ENCODE data around the gene AUTS2.
"Not testable (repeated sequence)": the region's sequence is repeated elsewhere in the genome, so short reads cannot be mapped to it uniquely, and the experiment has no call there.

AUTS2 gene

DNA sequence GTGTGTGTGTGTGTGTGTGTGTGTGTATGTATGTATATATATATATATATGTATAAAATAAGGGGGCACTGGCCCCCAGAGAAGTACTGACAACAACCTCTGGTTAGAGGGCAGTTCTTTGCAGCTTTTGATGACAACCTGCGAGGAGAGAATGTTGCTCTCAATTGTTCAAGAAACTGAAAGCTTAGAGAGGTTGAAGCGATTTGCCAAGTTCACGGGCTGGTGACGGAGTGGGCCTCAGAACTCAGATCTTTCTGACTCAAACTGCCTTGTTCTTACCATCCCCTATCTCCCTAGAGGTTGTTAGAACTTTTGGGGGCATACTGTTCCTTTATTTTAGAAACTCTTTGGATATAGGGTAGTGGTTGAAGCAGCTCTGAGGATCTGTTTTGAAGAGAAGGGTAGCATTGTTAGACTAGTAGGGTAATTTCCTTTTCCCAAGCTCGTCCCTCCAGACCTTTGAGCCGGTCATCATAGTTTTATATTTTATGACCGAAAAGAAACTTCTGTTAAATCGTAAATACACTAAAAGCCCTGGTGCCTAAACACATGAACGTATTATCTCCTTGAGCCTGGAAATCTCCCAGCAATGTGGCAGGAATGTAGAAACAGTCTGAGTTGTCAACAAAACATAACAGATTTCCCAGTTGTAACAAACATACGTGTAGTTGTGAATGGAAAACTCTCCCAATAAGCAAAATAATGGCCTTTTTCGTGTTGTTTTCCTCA, 992.0 kb downstream of the AUTS2 start:
- no peak overlapping the region for H3K4me3 ChIP-seq (ENCODE audit: low read depth, low read length)
- TF ChIP-seq, protein P1, sequence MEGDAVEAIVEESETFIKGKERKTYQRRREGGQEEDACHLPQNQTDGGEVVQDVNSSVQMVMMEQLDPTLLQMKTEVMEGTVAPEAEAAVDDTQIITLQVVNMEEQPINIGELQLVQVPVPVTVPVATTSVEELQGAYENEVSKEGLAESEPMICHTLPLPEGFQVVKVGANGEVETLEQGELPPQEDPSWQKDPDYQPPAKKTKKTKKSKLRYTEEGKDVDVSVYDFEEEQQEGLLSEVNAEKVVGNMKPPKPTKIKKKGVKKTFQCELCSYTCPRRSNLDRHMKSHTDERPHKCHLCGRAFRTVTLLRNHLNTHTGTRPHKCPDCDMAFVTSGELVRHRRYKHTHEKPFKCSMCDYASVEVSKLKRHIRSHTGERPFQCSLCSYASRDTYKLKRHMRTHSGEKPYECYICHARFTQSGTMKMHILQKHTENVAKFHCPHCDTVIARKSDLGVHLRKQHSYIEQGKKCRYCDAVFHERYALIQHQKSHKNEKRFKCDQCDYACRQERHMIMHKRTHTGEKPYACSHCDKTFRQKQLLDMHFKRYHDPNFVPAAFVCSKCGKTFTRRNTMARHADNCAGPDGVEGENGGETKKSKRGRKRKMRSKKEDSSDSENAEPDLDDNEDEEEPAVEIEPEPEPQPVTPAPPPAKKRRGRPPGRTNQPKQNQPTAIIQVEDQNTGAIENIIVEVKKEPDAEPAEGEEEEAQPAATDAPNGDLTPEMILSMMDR (IDR thresholded peaks at IDR 0.05; ENCODE audit: low read depth, low read length) = no peak

DNA sequence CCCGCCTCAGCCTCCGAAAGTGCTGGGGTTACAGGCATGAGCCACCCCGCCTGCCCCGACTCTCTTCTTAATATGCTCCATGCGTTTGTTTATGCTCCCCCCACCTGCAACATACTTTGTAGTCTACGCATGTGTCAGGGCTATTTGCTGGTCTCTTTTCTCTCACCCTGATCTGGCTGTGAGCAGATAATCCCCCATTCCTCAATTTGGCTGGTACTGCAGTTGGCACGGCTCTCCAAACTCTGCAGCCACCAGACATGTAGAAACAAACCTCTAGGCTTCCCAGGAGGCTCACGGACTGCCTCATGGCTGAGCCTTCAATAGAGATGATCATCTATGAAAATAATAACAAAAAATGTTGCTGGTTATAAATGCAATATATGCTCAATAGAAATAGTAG, 993.4 kb downstream of the AUTS2 start:
- H3K4me3 ChIP-seq (ENCODE audit: low read depth, low read length) = no peak overlapping the region
- TF ChIP-seq, protein P1 (IDR thresholded peaks at IDR 0.05; ENCODE audit: low read depth, low read length) = no peak

- TF ChIP-seq, protein P1 (IDR thresholded peaks at IDR 0.05; ENCODE audit: low read depth, low read length) = no peak
These were observed 993.9 kb downstream of the AUTS2 start for GRCh38 chr7:70592171-70592570.

DNA sequence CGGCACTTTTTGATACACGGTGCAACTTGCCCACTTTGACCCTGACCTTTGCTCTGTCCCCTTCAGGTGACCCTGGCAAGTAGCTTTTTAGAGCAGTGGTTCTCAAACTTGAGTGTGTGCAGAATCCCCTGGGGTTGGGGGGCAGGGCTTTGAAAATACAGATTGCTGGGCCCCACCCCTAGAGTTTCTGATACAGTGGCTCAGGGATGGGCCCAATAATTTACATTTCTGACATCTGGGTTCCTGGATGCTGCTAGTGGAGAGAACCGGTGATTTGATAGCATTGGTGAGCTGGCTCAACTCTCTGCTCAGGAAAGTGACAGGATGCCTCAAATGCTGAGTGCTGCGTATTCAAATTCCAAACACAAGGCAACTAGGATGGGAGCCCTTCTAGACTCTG, 995.9 kb downstream of the AUTS2 start:
- no peak overlapping the region for H3K4me3 ChIP-seq (ENCODE audit: low read depth, low read length)
- TF ChIP-seq, protein P1 (IDR thresholded peaks at IDR 0.05; ENCODE audit: low read depth, low read length) = no peak

More at GRCh38 chr7:70592171-70592570, 993.9 kb downstream of the AUTS2 start:
- H3K4me3 ChIP-seq (ENCODE audit: low read depth, low read length) = no peak overlapping the region

DNA sequence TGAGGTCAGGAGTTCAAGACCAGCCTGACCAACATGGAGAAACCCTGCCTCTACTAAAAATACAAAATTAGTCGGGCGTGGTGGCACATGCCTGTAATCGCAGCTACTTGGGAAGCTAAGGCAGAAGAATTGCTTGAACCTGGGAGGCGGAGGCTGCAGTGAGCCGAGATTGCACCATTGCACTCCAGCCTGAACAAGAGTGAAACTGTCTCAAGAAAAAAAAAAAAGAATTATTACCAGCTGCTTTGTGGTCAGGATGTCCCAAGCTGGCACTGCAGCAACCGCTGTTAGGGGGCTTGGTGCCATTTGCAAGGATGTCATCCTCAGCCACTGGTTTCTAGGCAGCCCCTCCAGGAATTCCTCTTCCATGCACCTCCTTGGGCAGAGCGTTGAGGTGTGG, 996.6 kb downstream of the AUTS2 start:
- not testable (repeated sequence) for H3K4me3 ChIP-seq (ENCODE audit: low read depth, low read length)

GRCh38 chr7:70595370-70595754, 997.1 kb downstream of the AUTS2 start:
- H3K4me3 ChIP-seq (ENCODE audit: low read depth, low read length) = no peak overlapping the region
- TF ChIP-seq, protein P1 (IDR thresholded peaks at IDR 0.05; ENCODE audit: low read depth, low read length) = no peak

DNA sequence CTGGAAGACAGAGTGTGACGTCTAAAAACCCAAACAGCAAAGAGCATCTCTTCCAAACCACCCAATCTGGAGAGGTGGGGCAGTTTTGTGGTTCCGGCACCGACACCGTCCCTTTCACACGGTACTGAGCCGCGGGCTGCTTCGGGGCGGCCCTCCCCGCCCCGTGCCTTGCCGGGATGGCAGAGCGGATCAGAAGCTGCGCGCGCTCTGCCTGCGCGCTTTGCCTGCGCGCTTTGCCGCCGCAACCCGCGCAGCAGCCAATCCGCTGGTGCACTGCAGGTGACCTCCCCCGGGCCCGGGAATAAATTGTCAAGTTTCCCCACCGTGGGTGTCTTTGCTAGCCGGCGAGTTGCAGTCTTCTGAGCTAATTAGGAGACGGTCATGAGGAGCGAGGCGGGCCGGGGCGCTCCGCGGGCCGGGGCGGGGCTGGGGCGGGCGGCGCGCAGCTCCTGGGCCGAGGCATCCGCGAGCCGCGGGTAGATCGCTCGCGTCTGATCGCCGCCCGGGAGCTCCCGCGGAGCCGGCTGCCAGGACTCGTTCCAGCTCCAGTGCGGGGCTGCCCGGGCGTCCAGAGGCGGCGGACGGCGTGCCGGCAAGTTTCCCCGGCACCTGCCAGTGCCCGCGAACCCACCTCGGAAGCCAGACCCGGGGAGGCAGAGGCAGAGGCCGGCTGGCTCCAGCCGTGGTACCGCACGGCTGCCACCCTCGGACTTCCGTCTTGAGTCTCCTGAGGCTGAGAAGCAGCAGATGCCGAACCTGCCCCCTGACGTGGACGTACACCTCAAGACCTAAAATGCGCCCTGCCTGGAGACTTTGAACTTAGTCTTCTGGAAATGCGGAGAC, 997.7 kb downstream of the AUTS2 start:
- no peak overlapping the region for H3K4me3 ChIP-seq (ENCODE audit: low read depth, low read length)
- TF ChIP-seq, protein P1 (IDR thresholded peaks at IDR 0.05; ENCODE audit: low read depth, low read length) = no peak
